ENCODE results near the gene RAB3D.

The RAB3D gene

DNA sequence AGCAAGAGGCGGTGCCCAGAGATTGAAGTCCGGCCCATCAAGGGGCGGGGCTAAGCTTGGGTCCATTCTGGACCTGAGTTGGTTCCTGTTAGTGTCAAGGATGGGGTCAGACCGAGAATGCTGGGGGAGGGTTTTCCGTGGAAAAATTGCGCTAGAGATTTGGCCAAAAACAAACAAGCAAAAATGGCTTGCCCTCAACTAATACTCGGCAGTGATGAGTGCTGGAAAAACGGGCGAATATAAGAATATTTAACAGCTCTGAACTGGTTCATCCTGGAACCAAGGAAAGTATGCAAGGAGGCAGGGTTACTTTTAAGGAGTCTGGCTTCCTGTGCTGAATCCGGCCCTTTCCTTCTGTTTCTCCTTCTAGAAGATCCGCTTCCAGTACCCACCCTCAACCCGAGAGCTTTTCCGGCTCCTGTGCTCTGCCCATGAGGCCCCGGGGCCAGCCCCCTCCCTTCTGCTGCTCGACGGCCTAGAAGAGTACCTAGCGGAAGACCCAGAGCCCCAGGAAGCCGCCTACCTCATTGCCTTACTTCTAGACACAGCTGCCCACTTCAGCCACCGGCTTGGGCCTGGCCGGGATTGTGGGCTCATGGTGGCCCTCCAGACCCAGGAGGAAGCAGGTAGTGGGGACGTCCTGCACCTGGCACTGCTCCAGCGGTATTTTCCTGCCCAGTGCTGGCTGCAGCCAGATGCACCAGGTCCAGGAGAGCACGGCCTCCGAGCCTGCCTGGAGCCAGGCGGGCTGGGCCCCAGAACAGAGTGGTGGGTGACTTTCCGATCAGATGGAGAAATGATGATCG lies 35.9 kb upstream of the RAB3D start:
- TF ChIP-seq, protein P1, sequence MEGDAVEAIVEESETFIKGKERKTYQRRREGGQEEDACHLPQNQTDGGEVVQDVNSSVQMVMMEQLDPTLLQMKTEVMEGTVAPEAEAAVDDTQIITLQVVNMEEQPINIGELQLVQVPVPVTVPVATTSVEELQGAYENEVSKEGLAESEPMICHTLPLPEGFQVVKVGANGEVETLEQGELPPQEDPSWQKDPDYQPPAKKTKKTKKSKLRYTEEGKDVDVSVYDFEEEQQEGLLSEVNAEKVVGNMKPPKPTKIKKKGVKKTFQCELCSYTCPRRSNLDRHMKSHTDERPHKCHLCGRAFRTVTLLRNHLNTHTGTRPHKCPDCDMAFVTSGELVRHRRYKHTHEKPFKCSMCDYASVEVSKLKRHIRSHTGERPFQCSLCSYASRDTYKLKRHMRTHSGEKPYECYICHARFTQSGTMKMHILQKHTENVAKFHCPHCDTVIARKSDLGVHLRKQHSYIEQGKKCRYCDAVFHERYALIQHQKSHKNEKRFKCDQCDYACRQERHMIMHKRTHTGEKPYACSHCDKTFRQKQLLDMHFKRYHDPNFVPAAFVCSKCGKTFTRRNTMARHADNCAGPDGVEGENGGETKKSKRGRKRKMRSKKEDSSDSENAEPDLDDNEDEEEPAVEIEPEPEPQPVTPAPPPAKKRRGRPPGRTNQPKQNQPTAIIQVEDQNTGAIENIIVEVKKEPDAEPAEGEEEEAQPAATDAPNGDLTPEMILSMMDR (IDR thresholded peaks at IDR 0.05; ENCODE audit: borderline replicate concordance, control extremely low read depth, extremely low read depth, insufficient read depth, missing control alignments): no peak
- DNase-seq (ENCODE audit: low spot score): peak; percentile 77
- in situ Hi-C loops (cut with MboI; ENCODE audit: low sequenced_read_pairs, unreplicated experiment): no loop called here

DNA sequence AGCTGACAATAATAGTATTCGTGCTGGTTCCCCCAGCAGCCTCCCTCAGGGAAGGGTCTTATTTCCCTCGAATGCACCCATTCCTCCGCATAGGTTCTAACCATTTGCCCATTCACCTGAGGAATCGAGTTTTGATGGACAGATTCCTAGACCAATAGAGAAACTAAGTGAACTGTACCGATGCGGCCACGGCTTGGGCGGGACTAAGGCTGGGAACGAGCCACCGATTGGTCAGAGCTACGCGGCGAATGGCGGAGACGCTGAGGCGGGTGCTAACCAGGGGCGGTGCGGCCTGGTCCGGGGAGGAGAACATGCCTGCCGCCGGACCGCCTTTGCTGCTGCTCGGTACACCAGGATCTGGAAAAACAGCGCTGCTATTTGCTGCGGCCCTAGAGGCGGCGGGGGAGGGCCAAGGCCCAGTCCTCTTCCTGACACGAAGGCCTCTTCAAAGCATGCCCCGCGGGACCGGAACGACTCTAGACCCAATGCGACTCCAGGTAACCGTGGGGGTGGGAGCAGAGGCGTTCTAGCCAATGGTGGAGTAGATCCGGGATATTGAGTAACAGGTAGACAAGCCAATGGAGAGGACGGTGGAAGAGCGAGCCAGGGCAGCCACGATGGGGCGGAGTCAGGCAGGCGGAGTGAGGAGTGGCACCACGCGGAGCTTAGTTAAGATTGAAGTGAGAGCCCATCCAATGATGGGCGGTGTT lies 35.1 kb upstream of the RAB3D start, which contains the start of gene SWSAP1:
SWSAP1 (plus strand) TSS at position 234 of the 710 bp plus-strand sequence; CDS start at position 249, 15 bp downstream.
- TF ChIP-seq, protein P1 (IDR thresholded peaks at IDR 0.05; ENCODE audit: borderline replicate concordance, control extremely low read depth, extremely low read depth, insufficient read depth, missing control alignments): no peak
- in situ Hi-C loops (cut with MboI; ENCODE audit: low sequenced_read_pairs, unreplicated experiment): no loop called here
- peak; percentile 98 for DNase-seq (ENCODE audit: low spot score)

DNA sequence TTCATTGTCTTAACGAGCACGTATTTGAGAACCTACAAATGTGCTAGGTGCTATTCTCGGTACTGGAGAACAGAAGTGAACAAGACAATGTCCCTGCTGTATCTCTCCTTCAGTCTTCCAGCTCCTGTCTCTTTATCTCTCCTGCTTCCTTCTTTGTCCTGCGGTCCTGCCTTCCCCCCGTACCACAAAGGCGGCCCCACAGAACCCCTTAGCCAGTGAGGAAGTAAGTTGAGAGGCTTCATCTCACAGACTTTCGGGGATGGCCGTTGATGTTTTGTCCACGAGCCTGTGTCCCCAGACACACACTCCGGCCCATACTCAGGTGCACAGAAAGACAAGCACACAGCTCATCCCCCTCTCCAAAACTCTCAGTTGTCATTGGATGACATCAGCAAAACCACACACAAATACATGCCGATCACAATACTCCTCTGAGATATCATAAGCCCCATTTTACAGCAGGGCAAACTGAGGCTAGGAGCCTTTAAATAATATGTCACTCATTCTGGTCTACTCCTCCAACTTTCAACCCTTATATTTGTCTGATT lies 34.5 kb upstream of the RAB3D start:
- TF ChIP-seq, protein P1 (IDR thresholded peaks at IDR 0.05; ENCODE audit: borderline replicate concordance, control extremely low read depth, extremely low read depth, insufficient read depth, missing control alignments): no peak
- DNase-seq (ENCODE audit: low spot score): peak; percentile 41
- in situ Hi-C loops (cut with MboI; ENCODE audit: low sequenced_read_pairs, unreplicated experiment): no loop called here

DNA sequence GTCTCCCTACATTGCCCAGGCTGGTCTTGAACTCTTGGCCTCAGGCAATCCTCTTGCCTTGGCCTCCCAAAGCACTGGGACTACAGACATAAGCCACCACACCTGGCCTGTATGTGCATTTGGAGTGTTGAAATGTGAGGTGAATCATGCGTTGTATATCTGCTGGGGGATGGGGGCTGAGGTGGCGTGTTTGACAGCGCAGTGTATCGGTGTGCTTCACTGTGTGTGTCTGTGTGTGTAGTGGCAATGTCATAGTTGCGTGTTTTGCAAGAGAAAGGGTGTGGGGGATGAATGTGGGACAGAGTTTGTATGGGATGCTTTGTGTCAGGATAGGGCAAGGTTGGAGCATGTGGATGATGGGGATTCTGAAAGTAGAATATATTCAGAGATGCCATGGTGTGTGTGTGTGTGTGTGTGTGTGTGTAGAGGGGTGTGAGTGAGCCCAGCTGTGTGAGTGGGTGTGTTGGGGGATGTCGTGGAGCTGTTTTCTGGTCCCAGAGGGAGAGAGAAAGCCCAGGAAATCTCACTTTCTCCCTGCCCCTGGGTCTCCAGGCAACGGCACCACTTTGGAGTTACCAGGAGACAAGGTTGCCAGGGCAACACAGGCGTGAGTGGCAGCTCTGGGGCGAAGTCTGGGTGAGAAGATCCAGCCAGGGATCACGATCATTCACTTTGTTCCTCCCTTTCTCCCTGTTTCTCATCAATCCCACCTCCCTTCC lies 33.9 kb upstream of the RAB3D start:
- no peak for DNase-seq (ENCODE audit: low spot score)
- TF ChIP-seq, protein P1 (IDR thresholded peaks at IDR 0.05; ENCODE audit: borderline replicate concordance, control extremely low read depth, extremely low read depth, insufficient read depth, missing control alignments): no peak
- in situ Hi-C loops (cut with MboI; ENCODE audit: low sequenced_read_pairs, unreplicated experiment): no loop called here

DNA sequence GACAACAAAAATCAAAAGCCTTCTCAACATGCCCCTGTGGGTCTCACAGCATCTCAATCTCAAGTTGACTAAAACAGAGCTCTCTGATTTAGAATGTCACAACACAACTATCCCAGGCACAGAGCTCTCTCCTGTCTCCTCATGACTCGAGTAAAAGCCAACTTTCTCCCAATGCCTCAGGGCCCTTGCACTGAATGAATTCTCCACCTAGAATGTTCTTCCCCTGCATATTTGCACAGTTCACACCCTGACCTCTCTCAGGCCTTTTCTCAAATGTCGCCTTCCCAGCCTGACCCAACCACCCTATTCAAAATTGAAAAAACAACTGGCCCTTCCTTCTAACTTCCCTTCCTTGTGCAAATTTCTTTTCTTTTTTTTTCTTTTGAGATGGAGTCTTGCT lies 31.3 kb upstream of the RAB3D start:
- TF ChIP-seq, protein P1 (IDR thresholded peaks at IDR 0.05; ENCODE audit: borderline replicate concordance, control extremely low read depth, extremely low read depth, insufficient read depth, missing control alignments): no peak
- no peak for DNase-seq (ENCODE audit: low spot score)
- in situ Hi-C loops (cut with MboI; ENCODE audit: low sequenced_read_pairs, unreplicated experiment): no loop called here

DNA sequence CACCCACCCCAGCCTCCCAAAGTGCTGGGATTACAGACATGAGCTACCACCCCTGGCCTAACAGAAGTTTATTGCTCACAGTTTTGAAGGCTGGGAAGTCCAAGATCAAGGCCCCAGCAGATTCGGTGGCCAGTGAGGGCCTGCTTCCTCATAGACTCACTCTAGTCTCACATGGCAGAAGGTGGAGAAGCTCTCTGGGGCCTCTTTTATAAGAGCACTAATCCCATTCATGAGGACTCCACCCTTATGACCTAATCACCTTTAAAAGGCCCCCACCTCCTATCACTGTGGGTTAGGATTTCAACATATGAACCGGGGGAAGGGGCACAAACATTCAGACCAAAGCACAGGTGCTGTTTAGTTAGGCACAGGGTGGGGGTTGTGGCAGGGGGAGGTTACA lies 28.1 kb upstream of the RAB3D start:
- in situ Hi-C loops (cut with MboI; ENCODE audit: low sequenced_read_pairs, unreplicated experiment): no loop called here
- DNase-seq (ENCODE audit: low spot score): no peak
- TF ChIP-seq, protein P1 (IDR thresholded peaks at IDR 0.05; ENCODE audit: borderline replicate concordance, control extremely low read depth, extremely low read depth, insufficient read depth, missing control alignments): no peak

Measured in GM13976 (cell line).